ENCODE results near the gene BTBD16. TPM values are rescaled to one million over a fixed set of nuclear protein-coding genes. Genes with fewer than 3 reads are reported as not detected.

Gene BTBD16
- total RNA-seq, 1 donor from 2014 or later, result 1.3 TPM

- DNase-seq, result no peak
These were observed 3.0 kb downstream of the BTBD16 start for GRCh38 chr10:122273966-122274545.

- no peak for DNase-seq
These were observed 5.6 kb downstream of the BTBD16 start for GRCh38 chr10:122276611-122277208.

GRCh38 chr10:122277526-122278136 lies 6.5 kb downstream of the BTBD16 start:
- no peak for DNase-seq

GRCh38 chr10:122279725-122280141 lies 8.6 kb downstream of the BTBD16 start:
- DNase-seq, result no peak

GRCh38 chr10:122280156-122280555 lies 9.1 kb downstream of the BTBD16 start:
- peak; percentile 23 for DNase-seq

- no peak for DNase-seq
These were observed 10.0 kb downstream of the BTBD16 start for GRCh38 chr10:122281018-122281626.

GRCh38 chr10:122281751-122282150 lies 10.7 kb downstream of the BTBD16 start:
- no peak for DNase-seq

GRCh38 chr10:122282253-122282671 lies 11.2 kb downstream of the BTBD16 start:
- DNase-seq, result no peak

GRCh38 chr10:122282909-122283308 lies 11.8 kb downstream of the BTBD16 start:
- DNase-seq, result no peak

- DNase-seq, result no peak
These were observed 14.7 kb downstream of the BTBD16 start for GRCh38 chr10:122285506-122286444.

GRCh38 chr10:122286867-122287266 lies 15.8 kb downstream of the BTBD16 start:
- no peak for DNase-seq

- no peak for DNase-seq
These were observed 16.5 kb downstream of the BTBD16 start for GRCh38 chr10:122287570-122287969.

GRCh38 chr10:122288262-122288661 lies 17.2 kb downstream of the BTBD16 start:
- DNase-seq, result no peak

GRCh38 chr10:122288917-122289316 lies 17.8 kb downstream of the BTBD16 start:
- no peak for DNase-seq

- no peak for DNase-seq
These were observed 19.2 kb downstream of the BTBD16 start for GRCh38 chr10:122290334-122290733.

- DNase-seq, result no peak
These were observed 19.9 kb downstream of the BTBD16 start for GRCh38 chr10:122290833-122291532.

GRCh38 chr10:122291739-122292138 lies 20.6 kb downstream of the BTBD16 start:
- DNase-seq, result no peak

GRCh38 chr10:122292376-122292775 lies 21.3 kb downstream of the BTBD16 start:
- no peak for DNase-seq

- DNase-seq, result no peak
These were observed 22.3 kb downstream of the BTBD16 start for GRCh38 chr10:122293156-122293960.

GRCh38 chr10:122293961-122294380 lies 22.9 kb downstream of the BTBD16 start:
- DNase-seq, result peak; percentile 36
